ENCODE data around the gene TMEM52.

Gene TMEM52

GRCh38 chr1:1921901-1922701, 3.0 kb upstream of the TMEM52 start:
- Histone ChIP-seq H3K9me3 (ENCODE audit: control insufficient read depth in 5 of 5, low read length in 5 of 5) (no peaks in the 10 kb centered on the region), H3K36me3 (ENCODE audit: control insufficient read depth in 5 of 5, insufficient read depth in 5 of 5, low read length in 5 of 5) (no peaks in the 10 kb centered on the region), H3K4me3 (ENCODE audit: low read depth in 1 of 5, low read length in 5 of 5) (no peak overlapping the region), H3K27ac (ENCODE audit: low read depth, low read length) (no peak overlapping the region), H3K9ac (ENCODE audit: low read length in 5 of 5) (no peak overlapping the region), H3K4me1 (ENCODE audit: control insufficient read depth in 5 of 5, insufficient read depth in 5 of 5, low read length in 5 of 5) (peaks cover 2 to 22% (median 16%) of the 10 kb centered on the region in 5 donors), H3K27me3 (ENCODE audit: control insufficient read depth in 5 of 5, insufficient read depth in 4 of 5, low read length in 5 of 5) (peaks cover 0 to 4% (median 0%) of the 10 kb centered on the region in 5 donors)

- H3K4me1 ChIP-seq (ENCODE audit: control insufficient read depth in 5 of 5, insufficient read depth in 5 of 5, low read length in 5 of 5), result peaks cover 2 to 22% (median 16%) of the 10 kb centered on the region in 5 donors
- no peak overlapping the region for H3K27ac ChIP-seq (ENCODE audit: low read depth, low read length)
- H3K36me3 ChIP-seq (ENCODE audit: control insufficient read depth in 5 of 5, insufficient read depth in 5 of 5, low read length in 5 of 5), result no peaks in the 10 kb centered on the region
Observed at GRCh38 chr1:1921459-1921862, 2.4 kb upstream of the TMEM52 start.

GRCh38 chr1:1920608-1921458, 1.8 kb upstream of the TMEM52 start:
- no peak overlapping the region for H3K27ac ChIP-seq (ENCODE audit: low read depth, low read length)
- no peak overlapping the region for H3K9ac ChIP-seq (ENCODE audit: low read length in 5 of 5)
- H3K4me1 ChIP-seq (ENCODE audit: control insufficient read depth in 5 of 5, insufficient read depth in 5 of 5, low read length in 5 of 5), result peaks cover 2 to 22% (median 16%) of the 10 kb centered on the region in 5 donors
- H3K36me3 ChIP-seq (ENCODE audit: control insufficient read depth in 5 of 5, insufficient read depth in 5 of 5, low read length in 5 of 5), result no peaks in the 10 kb centered on the region
- no peak overlapping the region for H3K4me3 ChIP-seq (ENCODE audit: low read depth in 1 of 5, low read length in 5 of 5)
- H3K27me3 ChIP-seq (ENCODE audit: control insufficient read depth in 5 of 5, insufficient read depth in 4 of 5, low read length in 5 of 5), result no peaks in the 10 kb centered on the region
- H3K9me3 ChIP-seq (ENCODE audit: control insufficient read depth in 5 of 5, low read length in 5 of 5), result no peaks in the 10 kb centered on the region

More at GRCh38 chr1:1921459-1921862, 2.4 kb upstream of the TMEM52 start:
- no peaks in the 10 kb centered on the region for H3K9me3 ChIP-seq (ENCODE audit: control insufficient read depth in 5 of 5, low read length in 5 of 5)
- no peak overlapping the region for H3K9ac ChIP-seq (ENCODE audit: low read length in 5 of 5)
- H3K27me3 ChIP-seq (ENCODE audit: control insufficient read depth in 5 of 5, insufficient read depth in 4 of 5, low read length in 5 of 5), result no peaks in the 10 kb centered on the region
- H3K4me3 ChIP-seq (ENCODE audit: low read depth in 1 of 5, low read length in 5 of 5), result no peak overlapping the region

- H3K9me3 ChIP-seq (ENCODE audit: control insufficient read depth in 5 of 5, low read length in 5 of 5), result no peaks in the 10 kb centered on the region
- H3K36me3 ChIP-seq (ENCODE audit: control insufficient read depth in 5 of 5, insufficient read depth in 5 of 5, low read length in 5 of 5), result no peaks in the 10 kb centered on the region
- peaks cover 2 to 22% (median 16%) of the 10 kb centered on the region in 5 donors for H3K4me1 ChIP-seq (ENCODE audit: control insufficient read depth in 5 of 5, insufficient read depth in 5 of 5, low read length in 5 of 5)
- peak overlapping the region in 3 of 5 donors; percentile 20 to 67 (median 57) for H3K4me3 ChIP-seq (ENCODE audit: low read depth in 1 of 5, low read length in 5 of 5)
- H3K27me3 ChIP-seq (ENCODE audit: control insufficient read depth in 5 of 5, insufficient read depth in 4 of 5, low read length in 5 of 5), result no peaks in the 10 kb centered on the region
- peak overlapping the region; percentile 16 for H3K27ac ChIP-seq (ENCODE audit: low read depth, low read length)
- no peak overlapping the region for H3K9ac ChIP-seq (ENCODE audit: low read length in 5 of 5)
Observed at GRCh38 chr1:1920057-1920607, 1.1 kb upstream of the TMEM52 start.

- peak overlapping the region in 4 of 5 donors; percentile 42 to 67 (median 60) for H3K4me3 ChIP-seq (ENCODE audit: low read depth in 1 of 5, low read length in 5 of 5)
- H3K9ac ChIP-seq (ENCODE audit: low read length in 5 of 5), result peak overlapping the region in 2 of 5 donors; percentile 25 to 27
- H3K4me1 ChIP-seq (ENCODE audit: control insufficient read depth in 5 of 5, insufficient read depth in 5 of 5, low read length in 5 of 5), result peaks cover 2 to 22% (median 16%) of the 10 kb centered on the region in 5 donors
- no peaks in the 10 kb centered on the region for H3K36me3 ChIP-seq (ENCODE audit: control insufficient read depth in 5 of 5, insufficient read depth in 5 of 5, low read length in 5 of 5)
- H3K27ac ChIP-seq (ENCODE audit: low read depth, low read length), result peak overlapping the region; percentile 16
- peaks cover 0 to 3% (median 0%) of the 10 kb centered on the region in 5 donors for H3K27me3 ChIP-seq (ENCODE audit: control insufficient read depth in 5 of 5, insufficient read depth in 4 of 5, low read length in 5 of 5)
- no peaks in the 10 kb centered on the region for H3K9me3 ChIP-seq (ENCODE audit: control insufficient read depth in 5 of 5, low read length in 5 of 5)
Observed at GRCh38 chr1:1919304-1920056, 401 bp upstream of the TMEM52 start.

- peaks cover 2 to 22% (median 16%) of the 10 kb centered on the region in 5 donors for H3K4me1 ChIP-seq (ENCODE audit: control insufficient read depth in 5 of 5, insufficient read depth in 5 of 5, low read length in 5 of 5)
- H3K9ac ChIP-seq (ENCODE audit: low read length in 5 of 5), result peak overlapping the region in 3 of 5 donors; percentile 23 to 61 (median 34)
- peaks cover 0 to 6% (median 0%) of the 10 kb centered on the region in 5 donors for H3K27me3 ChIP-seq (ENCODE audit: control insufficient read depth in 5 of 5, insufficient read depth in 4 of 5, low read length in 5 of 5)
- no peaks in the 10 kb centered on the region for H3K9me3 ChIP-seq (ENCODE audit: control insufficient read depth in 5 of 5, low read length in 5 of 5)
- no peaks in the 10 kb centered on the region for H3K36me3 ChIP-seq (ENCODE audit: control insufficient read depth in 5 of 5, insufficient read depth in 5 of 5, low read length in 5 of 5)
- H3K27ac ChIP-seq (ENCODE audit: low read depth, low read length), result no peak overlapping the region
- peak overlapping the region in 4 of 5 donors; percentile 22 to 67 (median 60) for H3K4me3 ChIP-seq (ENCODE audit: low read depth in 1 of 5, low read length in 5 of 5)
Observed at GRCh38 chr1:1917995-1918900, 831 bp downstream of the TMEM52 start.

GRCh38 chr1:1917304-1917976, 1.6 kb downstream of the TMEM52 start:
- Histone ChIP-seq H3K36me3 (ENCODE audit: control insufficient read depth in 5 of 5, insufficient read depth in 5 of 5, low read length in 5 of 5) (no peaks in the 10 kb centered on the region), H3K4me3 (ENCODE audit: low read depth in 1 of 5, low read length in 5 of 5) (no peak overlapping the region), H3K9me3 (ENCODE audit: control insufficient read depth in 5 of 5, low read length in 5 of 5) (no peaks in the 10 kb centered on the region), H3K27me3 (ENCODE audit: control insufficient read depth in 5 of 5, insufficient read depth in 4 of 5, low read length in 5 of 5) (peaks cover 0 to 6% (median 0%) of the 10 kb centered on the region in 5 donors), H3K27ac (ENCODE audit: low read depth, low read length) (no peak overlapping the region), H3K4me1 (ENCODE audit: control insufficient read depth in 5 of 5, insufficient read depth in 5 of 5, low read length in 5 of 5) (peaks cover 2 to 22% (median 16%) of the 10 kb centered on the region in 5 donors), H3K9ac (ENCODE audit: low read length in 5 of 5) (no peak overlapping the region)

- peaks cover 2 to 22% (median 16%) of the 10 kb centered on the region in 5 donors for H3K4me1 ChIP-seq (ENCODE audit: control insufficient read depth in 5 of 5, insufficient read depth in 5 of 5, low read length in 5 of 5)
- no peak overlapping the region for H3K9ac ChIP-seq (ENCODE audit: low read length in 5 of 5)
- no peak overlapping the region for H3K4me3 ChIP-seq (ENCODE audit: low read depth in 1 of 5, low read length in 5 of 5)
- no peaks in the 10 kb centered on the region for H3K36me3 ChIP-seq (ENCODE audit: control insufficient read depth in 5 of 5, insufficient read depth in 5 of 5, low read length in 5 of 5)
- H3K27me3 ChIP-seq (ENCODE audit: control insufficient read depth in 5 of 5, insufficient read depth in 4 of 5, low read length in 5 of 5), result peaks cover 0 to 6% (median 0%) of the 10 kb centered on the region in 5 donors
- H3K9me3 ChIP-seq (ENCODE audit: control insufficient read depth in 5 of 5, low read length in 5 of 5), result no peaks in the 10 kb centered on the region
- no peak overlapping the region for H3K27ac ChIP-seq (ENCODE audit: low read depth, low read length)
Observed at GRCh38 chr1:1916851-1917251, 2.2 kb downstream of the TMEM52 start.

All from subcutaneous abdominal adipose tissue (tissue), 5 donors.